CD4-positive, alpha-beta T cell treated with Interleukin-1 beta for 1 hour (primary cell): ENCODE results near the gene FAM180B.
"Not testable (repeated sequence)": the region's sequence is repeated elsewhere in the genome, so short reads cannot be mapped to it uniquely, and the experiment has no call there.

Source experiments
- DNase-seq, 2 donors: peaks; one replicate each; pipeline ENCODE4 v3.0.0-alpha.2; 2020 to 2022

FAM180B gene, protein sequence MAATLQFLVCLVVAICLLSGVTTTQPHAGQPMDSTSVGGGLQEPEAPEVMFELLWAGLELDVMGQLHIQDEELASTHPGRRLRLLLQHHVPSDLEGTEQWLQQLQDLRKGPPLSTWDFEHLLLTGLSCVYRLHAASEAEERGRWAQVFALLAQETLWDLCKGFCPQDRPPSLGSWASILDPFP

DNA sequence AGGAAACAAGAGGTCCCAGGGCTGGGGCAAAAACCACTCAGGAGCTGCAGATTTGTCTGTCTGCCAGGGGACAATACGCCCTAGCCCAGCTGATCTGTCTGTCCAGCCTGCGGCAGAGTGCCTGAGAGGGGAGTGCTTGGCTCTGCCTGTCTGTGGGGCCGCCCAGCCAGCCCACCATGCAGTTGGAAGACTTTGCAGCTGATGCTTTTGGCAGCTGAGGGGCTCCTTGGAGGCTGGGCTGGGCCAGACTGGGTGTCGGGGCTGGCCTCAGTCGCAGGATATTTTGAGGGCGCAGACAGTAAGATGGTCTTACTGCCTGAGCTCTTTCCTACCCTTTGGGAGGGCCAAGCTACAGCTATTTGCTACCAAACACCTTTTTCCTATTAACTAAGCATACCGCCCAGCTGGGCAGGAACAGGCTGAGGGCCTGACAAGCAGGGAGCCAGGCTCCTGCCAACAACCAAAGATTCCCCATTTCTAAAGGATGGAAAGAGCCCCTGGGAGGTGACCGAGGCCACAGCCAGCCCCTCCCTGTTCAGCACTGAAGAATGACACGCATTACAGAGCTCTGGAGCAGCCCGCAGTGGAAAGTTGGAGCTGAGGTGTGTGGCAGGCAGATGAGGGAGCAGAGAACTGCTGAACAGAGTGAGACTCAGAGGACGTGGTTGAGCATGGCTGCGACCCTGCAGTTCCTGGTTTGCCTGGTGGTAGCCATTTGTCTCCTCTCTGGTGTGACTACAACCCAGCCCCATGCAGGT, at the start of gene FAM180B:
TSS of gene FAM180B (plus strand) at position 581 of the 758 bp plus-strand sequence. CDS start at position 672, 91 bp downstream.
- no peak for DNase-seq

DNA sequence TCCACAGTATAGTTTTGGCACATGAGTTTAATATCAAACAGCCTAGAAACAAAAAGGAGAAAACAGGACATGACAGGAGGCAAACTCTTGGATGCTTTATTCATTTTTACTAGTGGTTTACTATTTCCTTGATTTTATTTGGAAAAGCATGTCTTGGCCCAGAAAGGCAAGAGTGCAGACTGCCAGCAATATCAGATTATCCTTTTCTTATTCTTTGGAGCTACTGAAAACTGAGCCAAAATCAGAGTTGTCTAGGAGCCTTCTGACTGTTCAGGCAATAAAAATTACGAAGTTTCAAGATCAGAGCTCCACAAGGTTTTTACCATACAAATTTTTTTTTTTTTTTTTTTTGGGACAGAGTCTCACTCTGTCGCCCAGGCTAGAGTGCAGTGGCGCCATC, 49.6 kb upstream of the FAM180B start:
- DNase-seq = no peak

DNA sequence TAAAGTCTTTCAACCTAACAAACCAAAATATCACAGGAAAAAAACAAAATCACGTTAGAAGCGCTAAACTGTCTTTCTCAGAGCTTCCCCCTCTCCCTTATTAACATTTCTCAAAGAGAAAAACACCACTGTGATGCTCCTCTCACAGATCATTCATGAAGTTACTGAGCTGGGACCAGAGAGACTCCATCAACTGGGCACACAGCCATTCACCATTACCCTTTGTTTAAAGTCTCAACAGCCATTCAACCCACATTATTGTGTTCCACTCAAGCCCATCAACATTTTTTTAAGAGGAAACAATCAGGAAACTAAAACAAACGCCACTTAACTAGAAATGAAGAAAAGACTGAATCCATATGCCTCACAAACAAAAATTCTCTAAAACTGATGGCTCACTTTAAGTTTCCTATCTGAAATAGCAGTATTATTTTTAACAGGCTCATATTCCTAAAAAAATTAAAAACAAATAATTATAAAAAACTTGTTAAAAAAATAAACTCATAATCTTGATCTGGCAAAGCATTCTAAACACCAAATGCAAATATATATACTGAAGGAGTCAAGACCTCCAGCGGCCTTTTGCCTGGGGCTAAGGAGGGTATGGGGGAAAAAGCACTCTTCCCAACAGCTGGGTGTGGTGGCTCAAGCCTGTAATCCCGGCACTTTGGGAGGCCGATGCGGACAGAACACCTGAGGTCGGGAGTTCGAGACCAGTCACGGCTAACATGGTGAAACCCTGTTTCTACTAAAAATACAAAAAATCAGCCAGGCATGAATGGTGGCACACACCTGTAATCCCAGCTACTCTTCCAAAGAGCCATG, 47.5 kb upstream of the FAM180B start:
- DNase-seq = no peak

DNA sequence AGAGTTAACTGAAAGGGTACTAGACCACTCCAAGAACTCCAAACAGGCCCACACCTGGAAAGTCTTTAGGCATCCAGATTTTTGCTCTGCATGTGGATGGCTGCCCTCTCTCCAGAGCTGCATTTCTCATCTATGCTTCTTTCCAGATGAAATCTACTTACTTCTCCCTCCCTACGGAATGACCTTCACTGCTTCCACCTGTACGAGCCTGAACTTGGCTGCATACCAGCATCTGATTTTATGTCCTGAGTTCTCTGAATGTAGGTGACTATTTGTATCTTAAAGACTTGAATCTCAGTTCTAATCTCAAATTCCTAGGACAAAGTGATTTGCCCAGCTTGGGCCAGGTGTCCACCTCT, 46.8 kb upstream of the FAM180B start:
- DNase-seq = no peak

DNA sequence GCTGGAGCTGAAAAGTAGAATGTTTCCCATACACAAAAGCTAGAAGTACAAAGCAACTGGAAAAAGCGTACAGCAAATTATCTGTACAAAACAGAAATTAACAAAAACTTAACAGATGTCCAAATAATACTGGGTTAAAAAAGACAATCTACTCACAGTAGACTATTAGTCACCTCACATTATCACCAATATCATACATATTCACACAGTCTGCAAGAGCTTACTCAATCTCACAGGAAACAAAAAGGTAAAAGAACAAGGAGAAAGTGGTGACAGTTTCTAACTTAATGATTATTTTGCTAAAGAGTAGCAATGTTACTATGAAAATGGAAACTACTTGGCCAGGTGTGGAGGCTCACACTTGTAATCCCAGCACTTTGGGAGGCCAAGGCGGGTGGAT, 45.4 kb upstream of the FAM180B start:
- DNase-seq = no peak

DNA sequence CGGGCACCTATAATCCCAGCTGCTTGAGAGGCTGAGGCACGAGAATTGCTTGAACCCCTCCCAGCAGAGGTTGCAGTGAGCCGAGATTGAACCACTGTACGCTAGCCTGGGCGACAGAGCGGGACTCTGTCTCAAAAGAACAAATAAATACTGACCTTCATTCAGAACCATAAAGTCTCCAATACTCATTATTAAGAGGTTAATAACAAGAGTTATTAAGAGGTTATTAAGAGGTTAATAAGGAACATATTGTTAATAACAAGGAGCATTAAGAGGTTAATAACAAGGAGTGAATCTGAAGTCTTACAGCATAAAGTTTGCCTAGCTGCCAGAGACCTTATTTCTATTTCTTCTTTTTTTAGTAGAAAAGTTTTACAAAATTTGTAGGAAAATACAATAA, 41.2 kb upstream of the FAM180B start:
- DNase-seq = no peak

DNA sequence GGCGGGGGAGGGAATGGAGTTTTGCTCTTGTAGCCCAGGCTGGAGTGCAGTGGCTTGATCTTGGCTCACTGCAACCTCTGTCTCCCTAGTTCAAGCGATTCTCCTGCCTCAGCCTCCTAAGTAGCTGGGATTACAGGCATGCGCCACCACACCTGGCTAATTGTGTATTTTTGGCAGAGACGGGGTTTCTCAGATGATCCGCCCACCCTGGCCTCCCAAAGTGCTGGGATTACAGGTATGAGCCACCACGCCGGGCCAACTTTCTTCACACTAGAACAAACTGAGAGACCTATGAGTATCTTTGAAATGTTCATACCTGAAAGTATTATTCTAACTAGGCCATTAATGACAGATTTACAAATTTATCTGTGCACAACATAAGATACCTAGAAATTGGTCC, 40.2 kb upstream of the FAM180B start:
- DNase-seq = not testable (repeated sequence)

DNA sequence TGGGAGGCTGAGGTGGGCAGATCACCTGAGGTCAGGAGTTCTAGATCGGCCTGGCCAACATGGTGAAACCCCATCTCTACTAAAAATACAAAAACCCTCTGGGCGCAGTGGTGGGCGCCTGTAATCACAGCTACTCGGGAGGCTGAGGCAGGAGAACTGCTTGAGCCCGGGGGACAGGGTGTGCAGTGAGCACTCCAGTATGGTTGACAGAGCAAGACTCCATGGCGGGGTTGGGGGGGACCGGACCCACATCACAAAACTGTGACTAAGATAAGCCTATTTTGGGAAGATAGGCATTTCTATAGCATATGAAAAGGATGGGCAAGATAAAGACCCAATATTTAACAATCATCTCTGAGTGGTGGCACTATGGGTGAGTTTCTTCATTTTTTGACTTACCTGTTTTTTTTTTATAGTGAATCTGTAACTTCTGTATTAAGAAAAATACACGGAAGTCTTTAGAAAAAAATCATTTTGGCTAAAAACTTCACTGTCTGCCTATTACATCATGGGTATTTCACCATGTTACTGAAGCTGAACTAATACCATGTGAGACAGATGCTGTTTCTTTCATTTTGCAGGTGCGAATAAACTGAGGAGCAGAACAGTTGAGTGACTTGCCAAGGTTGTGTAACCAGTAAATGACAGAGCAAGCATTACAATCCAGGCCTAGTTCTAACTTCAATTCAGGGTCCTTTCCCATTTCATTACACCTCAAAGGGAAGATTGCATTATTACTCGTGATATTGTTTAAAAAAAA, 36.0 kb upstream of the FAM180B start:
- DNase-seq = no peak

DNA sequence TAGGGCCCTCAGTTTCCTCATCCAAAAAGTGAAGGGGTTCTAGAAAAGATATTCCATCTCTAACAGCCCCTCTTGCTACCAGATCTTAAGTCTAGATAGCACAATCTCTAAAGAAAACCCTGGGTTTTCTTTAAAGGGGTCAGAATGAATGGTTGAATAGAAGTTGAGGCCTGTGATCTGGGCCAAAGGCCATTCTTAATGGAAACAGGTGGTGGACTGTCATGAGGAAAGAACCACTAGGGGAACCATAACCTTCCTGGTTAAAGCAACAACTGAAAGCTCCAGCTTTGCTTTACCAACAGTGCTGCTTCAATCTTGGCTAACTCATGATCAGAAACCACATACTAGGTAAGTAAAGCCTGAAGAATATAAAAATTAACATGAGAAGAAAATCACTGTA, 35.4 kb upstream of the FAM180B start:
- peak in 1 of 2 donors; percentile 29 for DNase-seq

DNA sequence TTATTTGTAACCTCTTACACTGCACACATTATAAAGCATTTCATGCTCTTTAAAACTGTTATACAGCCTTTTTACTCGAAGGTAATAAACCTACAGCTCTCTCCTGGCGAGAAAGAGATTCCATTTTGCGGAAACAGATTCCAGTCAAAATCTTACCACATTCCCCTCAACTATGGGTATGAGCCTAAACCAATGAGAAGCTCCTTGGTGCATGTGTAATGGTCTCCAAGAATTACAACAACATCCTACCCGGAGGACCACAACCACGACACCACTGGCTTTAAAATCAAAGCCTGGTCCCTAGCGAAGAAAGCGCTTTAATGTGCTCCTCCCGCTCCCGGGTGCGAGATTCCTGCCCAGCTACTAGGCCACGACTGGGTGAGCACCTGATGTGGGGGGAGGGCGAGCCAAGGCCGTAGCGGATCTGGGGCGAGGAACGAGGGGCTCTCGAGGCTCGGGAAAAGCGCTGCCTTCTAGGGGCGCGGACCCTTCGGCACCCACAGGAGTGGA, 34.4 kb upstream of the FAM180B start:
- DNase-seq = no peak

DNA sequence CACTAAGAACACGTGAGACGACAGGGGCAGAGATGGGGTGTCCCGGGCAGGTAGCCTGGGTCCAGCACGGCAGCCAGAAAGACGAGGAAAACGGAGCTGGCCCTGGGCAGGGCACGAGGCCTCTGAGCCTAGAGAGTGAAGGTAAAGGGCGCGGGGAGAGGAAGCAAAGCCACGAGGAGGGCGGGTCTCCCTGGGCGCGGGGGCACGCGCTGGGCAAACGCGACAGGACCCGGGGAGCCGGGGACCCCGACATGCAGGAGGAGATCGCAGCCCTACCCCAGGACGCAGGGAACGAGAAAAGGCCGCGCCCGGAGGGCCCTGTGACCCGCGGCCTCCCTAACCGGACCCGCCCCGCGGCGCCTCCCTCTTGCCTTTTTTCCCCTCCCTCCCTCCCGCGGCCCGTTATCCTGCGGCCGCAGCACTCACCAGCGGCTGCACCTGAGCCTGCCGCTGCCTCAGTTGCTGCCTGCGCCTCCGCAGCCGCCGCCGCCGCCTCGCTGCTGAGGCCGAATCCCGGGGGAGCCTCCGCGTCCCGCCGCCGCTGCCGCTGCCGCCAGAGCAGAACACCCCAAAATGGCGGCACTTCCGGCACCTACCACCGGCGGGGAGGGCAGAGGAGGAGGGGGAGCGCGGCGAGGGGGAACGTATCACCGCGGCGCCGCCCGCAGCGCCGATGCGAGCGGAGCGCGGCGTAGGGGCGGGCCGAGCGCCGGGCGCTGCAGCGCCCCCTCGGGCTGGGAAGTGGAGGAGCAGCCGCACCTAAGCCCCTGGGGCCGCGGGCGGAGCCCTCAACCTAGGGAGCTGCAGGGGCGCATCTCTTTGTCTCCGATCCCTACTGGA, 33.7 kb upstream of the FAM180B start, which contains the start of gene CELF1:
TSS of gene CELF1 (minus strand) at position 567 of the 840 bp plus-strand sequence. CDS start 53,609 bp downstream, outside the sequence.
- DNase-seq = peak; percentile 92

DNA sequence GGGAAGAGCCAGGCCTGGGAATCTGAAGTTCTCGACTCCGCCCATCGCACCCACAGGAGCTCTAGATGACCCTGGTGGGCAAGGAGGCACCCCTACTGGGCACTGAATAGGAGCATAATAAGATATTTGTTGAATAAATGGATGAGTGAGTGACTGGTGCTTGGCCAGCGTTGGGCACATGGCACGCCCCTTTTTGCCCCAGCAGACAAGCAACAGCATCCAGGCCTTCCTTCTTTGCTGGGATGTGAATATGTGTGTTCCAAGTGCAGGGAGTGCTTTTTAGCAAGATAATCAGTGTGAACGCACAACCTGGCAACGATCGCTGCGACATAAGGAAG, 33.1 kb upstream of the FAM180B start:
- DNase-seq = no peak

DNA sequence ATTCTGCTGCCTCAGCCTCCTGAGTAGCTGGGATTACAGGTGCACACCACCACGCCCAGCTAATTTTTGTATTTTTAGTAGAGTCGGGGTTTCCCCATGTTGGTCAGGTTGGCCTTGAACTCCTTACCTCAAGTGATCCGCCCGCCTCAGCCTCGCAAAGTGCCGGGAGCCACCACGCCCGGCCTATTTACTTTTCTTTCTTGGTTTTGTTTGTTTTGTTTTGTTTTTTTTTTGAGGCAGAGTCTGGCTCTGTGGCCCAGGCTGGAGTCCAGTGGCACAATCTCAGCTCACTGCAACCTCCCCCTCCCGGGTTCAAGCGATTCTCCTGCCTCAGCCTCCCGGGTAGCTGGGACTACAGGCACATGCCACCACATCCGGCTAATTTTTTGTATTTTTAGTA, 29.5 kb upstream of the FAM180B start:
- not testable (repeated sequence) for DNase-seq

DNA sequence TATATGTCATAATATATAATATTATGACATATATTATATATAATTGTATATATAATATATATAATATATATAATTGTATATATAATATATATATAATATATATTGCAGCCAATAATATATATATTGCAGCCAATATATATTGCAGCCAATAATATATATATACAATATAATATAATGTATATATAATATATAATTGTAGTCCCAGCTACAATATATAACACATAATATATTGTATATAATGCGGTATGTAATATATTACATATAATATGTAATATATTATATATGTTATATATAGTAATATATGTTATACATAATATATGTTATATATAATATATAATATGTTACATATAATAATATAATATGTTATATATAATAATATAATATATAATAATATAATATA, 27.8 kb upstream of the FAM180B start:
- no peak for DNase-seq

DNA sequence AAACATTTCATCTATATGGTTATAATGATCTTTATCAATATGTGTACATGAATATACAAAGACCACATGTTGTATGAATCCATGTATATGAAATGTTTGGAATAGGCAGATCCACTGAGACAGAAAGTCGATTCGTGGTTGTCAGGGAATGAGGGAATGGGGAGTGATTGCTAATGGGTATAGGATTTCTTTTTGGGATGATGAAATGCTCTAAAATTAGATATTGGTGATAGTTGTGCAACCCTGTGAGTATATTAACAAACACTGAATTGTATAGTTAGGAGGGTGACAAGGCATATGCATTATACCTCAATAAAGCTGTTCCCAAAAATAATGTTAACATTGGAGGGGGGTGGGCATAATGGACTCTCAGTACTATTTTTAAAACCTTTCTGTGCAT, 26.1 kb upstream of the FAM180B start:
- no peak for DNase-seq

DNA sequence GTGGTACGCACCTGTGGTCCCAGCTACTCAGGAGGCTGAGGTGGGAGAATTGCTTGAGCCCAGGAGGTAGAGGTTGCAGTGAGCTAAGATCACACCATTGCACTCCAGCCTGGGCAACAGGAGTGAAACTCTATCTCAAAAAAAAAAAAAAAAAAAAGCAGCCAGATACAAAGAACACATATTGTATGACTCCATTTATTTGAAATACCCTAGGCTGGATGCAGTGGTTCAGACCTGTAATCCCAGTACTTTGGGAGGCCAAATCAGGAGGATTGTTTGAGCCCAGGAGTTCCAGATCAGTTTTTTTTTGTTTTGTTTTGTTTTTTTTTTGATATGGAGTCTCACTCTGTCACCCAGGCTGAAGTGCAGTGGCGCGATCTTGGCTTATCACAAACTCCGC, 24.1 kb upstream of the FAM180B start:
- not testable (repeated sequence) for DNase-seq

DNA sequence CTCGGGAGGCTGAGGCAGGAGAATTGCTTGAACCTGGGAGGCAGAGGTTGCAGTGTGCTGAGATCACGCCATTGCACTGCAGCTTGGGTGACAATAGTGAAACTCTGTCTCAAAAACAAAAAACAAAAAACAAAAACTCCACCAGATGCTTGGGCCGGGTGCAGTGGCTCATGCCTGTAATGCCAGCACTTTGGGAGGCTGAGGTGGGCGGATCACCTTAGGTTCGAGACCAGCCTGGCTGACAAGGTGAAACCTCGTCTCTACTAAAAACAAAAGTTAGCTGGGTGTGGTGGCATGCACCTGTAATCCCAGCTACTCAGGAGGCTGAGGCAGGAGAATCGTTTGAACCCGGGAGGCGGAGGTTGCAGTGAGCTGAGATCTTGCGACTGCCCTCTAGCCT, 22.1 kb upstream of the FAM180B start:
- DNase-seq = not testable (repeated sequence)

DNA sequence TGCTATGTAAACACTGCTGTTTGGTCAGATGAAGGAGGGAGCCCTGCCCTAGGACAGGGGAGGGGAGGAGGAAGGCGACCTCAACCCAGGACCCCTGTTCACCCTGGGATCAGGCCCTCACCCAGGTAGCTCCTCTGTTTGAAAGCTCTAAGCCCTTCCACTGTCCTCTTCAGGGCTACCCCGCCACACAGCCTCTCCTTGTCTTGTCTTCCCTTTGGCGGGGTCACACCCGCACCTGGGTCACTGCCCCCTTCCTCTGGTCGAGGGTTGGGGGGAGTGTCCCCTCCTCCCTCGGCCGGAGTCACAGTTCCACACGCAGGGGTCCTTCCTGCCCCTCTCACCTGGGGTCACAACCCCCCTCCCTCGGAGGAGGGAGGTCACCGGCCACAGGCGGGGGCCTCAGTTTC, 21.5 kb upstream of the FAM180B start:
- no peak for DNase-seq

DNA sequence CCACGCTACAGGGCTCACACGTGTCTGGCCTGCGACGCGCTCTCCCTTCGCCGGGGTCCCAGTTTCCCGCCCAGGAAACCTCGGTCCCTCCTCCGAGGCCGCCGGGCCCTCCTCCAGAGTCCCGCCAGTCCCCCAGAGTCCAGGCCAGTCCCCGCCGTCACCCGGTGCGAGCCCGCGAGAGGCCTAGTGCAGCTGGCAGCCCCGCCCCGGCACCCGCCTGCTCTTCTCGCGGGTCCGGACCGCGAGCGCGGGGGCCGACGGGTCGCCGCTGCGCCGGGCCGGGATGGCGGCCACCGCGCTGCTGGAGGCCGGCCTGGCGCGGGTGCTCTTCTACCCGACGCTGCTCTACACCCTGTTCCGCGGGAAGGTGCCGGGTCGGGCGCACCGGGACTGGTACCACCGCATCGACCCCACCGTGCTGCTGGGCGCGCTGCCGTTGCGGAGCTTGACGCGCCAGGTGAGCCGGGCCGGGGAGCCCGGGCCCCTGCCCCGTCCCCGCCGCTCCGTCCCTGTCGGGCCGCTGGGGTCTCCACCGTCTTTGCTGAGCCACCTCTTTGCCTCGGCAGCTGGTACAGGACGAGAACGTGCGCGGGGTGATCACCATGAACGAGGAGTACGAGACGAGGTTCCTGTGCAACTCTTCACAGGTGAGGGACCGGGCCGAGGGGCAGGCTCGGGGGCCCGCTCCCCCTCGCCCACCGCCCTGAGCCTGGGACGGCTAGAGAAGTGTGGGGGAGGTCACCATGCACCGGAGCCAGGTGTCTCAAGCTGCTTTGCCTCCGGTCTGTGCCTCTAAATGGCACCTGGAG, 20.9 kb upstream of the FAM180B start, which contains the start of gene PTPMT1:
TSS of gene PTPMT1 (plus strand) at position 260 of the 809 bp plus-strand sequence. CDS start at position 284, 24 bp downstream.
- DNase-seq = peak; percentile 68 to 69

DNA sequence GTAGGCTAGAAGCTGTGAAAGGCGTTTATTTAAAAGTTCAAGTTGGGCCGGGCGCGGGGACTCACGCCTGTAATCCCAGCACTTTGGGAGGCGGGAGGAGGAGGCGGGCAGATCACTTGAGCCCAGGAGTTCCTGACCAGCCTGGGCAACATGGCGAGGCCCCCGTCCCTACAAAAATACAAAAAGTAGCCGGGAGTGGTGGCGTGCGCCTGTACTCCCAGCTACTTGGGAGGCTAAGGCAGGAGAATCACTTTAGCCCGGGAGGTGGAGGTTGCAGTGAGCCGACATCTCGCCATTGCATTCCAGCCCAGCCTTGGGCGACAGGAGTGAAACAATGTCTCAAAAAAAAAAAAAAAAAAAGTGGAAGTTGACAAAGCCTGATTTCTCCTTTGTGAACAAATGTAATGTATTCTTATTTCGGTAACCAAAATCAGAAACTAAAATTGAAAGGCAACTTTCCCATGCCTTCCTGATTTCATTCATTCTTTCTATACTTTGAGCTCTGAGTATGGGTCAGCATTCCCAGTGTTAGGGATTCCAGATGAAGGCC, 20.3 kb upstream of the FAM180B start:
- no peak for DNase-seq

DNA sequence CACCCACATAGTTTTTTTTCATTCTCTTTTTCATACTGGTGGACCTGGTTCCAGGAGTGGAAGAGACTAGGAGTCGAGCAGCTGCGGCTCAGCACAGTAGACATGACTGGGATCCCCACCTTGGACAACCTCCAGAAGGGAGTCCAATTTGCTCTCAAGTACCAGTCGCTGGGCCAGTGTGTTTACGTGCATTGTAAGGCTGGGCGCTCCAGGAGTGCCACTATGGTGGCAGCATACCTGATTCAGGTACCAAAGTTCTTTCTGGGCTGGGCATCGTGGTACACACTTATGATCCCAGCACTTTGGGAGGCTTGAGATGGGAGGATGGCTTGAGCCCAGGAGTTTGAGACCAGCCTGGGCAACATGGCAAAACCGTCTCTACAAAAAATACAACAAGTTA, 16.8 kb upstream of the FAM180B start:
- DNase-seq = no peak
